H1 (cell line): ENCODE data around the gene PDE4B. TPM values are rescaled to one million over a fixed set of nuclear protein-coding genes. Genes with fewer than 3 reads are reported as not detected.

Source experiments
- CTCF ChIA-PET: fragments of 300-600 bp; sonication (Branson Sonifier 250); formaldehyde crosslinking; loops from one replicate; lab custom pipeline; 2021; ENCODE audit not compliant: partially characterized antibody; lab: Charles Lee
- POLR2A ChIA-PET: fragments of 300-600 bp; sonication (Branson Sonifier 250); formaldehyde crosslinking; loops from one replicate; lab custom pipeline; 2021; ENCODE audit warnings: inconsistent platforms; ENCODE audit not compliant: partially characterized antibody; lab: Charles Lee
- DNase-seq, 2 experiments: peaks; one replicate each; pipeline versions ENCODE4 v3.0.0 to v3.0.0-alpha.2; 2010 to 2022; ENCODE audit warnings: low spot score in 2 of 2, low read depth in 1 of 2, mixed read lengths in 1 of 2
- FAIRE-seq: peaks from 2 replicates; lab custom pipeline; 2011; peaks lifted over from hg19 to GRCh38; lab: Jason Lieb, UNC
- H2AFZ ChIP-seq: 2 replicates; pipeline ENCODE4 v1.8.1; 2012; ENCODE audit warnings: low read length, inconsistent platforms
- H2AK5ac ChIP-seq: 2 replicates; pipeline ENCODE4 v1.6.1; 2013; ENCODE audit warnings: low read depth, low read length
- H2BK120ac ChIP-seq: replicated peaks from 2 replicates; pipeline ENCODE3; 2013; ENCODE audit warnings: low read depth, low read length, inconsistent platforms
- H2BK12ac ChIP-seq: 2 replicates; pipeline ENCODE4 v1.6.1; 2013; ENCODE audit warnings: low read depth, low read length
- H2BK15ac ChIP-seq: 2 replicates; pipeline ENCODE4 v1.6.1; 2013; ENCODE audit warnings: low read length
- H2BK20ac ChIP-seq: 2 replicates; pipeline ENCODE4 v1.6.1; 2013; ENCODE audit warnings: low read length
- H2BK5ac ChIP-seq: 2 replicates; pipeline ENCODE4 v1.6.1; 2013; ENCODE audit warnings: low read depth, low read length
- H3K14ac ChIP-seq: 2 replicates; pipeline ENCODE4 v1.6.1; 2013; ENCODE audit warnings: inconsistent platforms; ENCODE audit not compliant: insufficient read length
- H3K18ac ChIP-seq: 2 replicates; pipeline ENCODE4 v1.6.1; 2013; ENCODE audit warnings: low read length; ENCODE audit errors: extremely low read depth
- H3K23ac ChIP-seq: 2 replicates; pipeline ENCODE4 v1.6.1; 2013; ENCODE audit warnings: inconsistent platforms; ENCODE audit not compliant: insufficient read length
- H3K23me2 ChIP-seq: 2 replicates; pipeline ENCODE4 v1.6.1; 2013; ENCODE audit warnings: low read depth, low read length
- H3K27ac ChIP-seq: 2 replicates; pipeline ENCODE4 v1.6.1; 2011; ENCODE audit warnings: low read depth, low read length, inconsistent platforms
- H3K27me3 ChIP-seq, 4 experiments: replicated peaks in 1 of 4; 1 replicate in 1 of 4; 2 replicates in 3 of 4; pipeline versions ENCODE4 v1.6.1 to v1.8.1; 2011 to 2013; ENCODE audit warnings: low read length in 3 of 4, mild to moderate bottlenecking in 3 of 4, inconsistent platforms in 2 of 4, mixed read lengths in 2 of 4, moderate library complexity in 1 of 4; ENCODE audit not compliant: control insufficient read depth in 3 of 4, insufficient read depth in 3 of 4; ENCODE audit errors: extremely low read depth in 1 of 4
- H3K36me3 ChIP-seq, 4 experiments: 2 replicates each; pipeline versions ENCODE4 v1.6.1 to v1.8.1; 2011 to 2013; ENCODE audit warnings: mild to moderate bottlenecking in 4 of 4, low read length in 3 of 4, moderate library complexity in 2 of 4, control low read depth in 1 of 4, inconsistent platforms in 1 of 4; ENCODE audit not compliant: insufficient read depth in 4 of 4, control insufficient read depth in 2 of 4
- H3K4ac ChIP-seq: replicated peaks from 2 replicates; pipeline ENCODE3; 2013; ENCODE audit warnings: low read length, low read depth, mixed read lengths, inconsistent platforms; ENCODE audit not compliant: insufficient read length
- H3K4me1 ChIP-seq, 4 experiments: replicated peaks in 1 of 4; 1 replicate in 1 of 4; 2 replicates in 3 of 4; pipeline versions ENCODE4 v1.6.1 to v1.8.1; 2011 to 2013; ENCODE audit warnings: low read length in 3 of 4, inconsistent platforms in 2 of 4, mixed read lengths in 1 of 4; ENCODE audit not compliant: insufficient read depth in 4 of 4, control insufficient read depth in 3 of 4
- H3K4me2 ChIP-seq, 2 experiments: 2 replicates each; pipeline versions ENCODE4 v1.6.1 to v1.8.1; 2011 to 2013; ENCODE audit warnings: low read depth in 2 of 2, low read length in 2 of 2, control low read depth in 1 of 2, inconsistent platforms in 1 of 2, mild to moderate bottlenecking in 1 of 2; ENCODE audit not compliant: insufficient read depth in 1 of 2
- H3K4me3 ChIP-seq, 4 experiments: fragments of 200-600, 300-600 bp in 1 of 4; sonication (generic), shearing (Covaris generic), sonication (Bioruptor Twin) in 1 of 4; 2 replicates each; pipeline versions ENCODE4 v1.5.1 to v1.8.1; 2011 to 2016; ENCODE audit warnings: low read length in 4 of 4, low read depth in 3 of 4, control low read depth in 2 of 4, inconsistent platforms in 2 of 4, mild to moderate bottlenecking in 2 of 4, mixed read lengths in 1 of 4, moderate library complexity in 1 of 4; ENCODE audit not compliant: insufficient read depth in 2 of 4; ENCODE audit errors: extremely low read depth in 1 of 4
- H3K56ac ChIP-seq: replicated peaks from 2 replicates; pipeline ENCODE3; 2013; ENCODE audit warnings: low read depth, mild to moderate bottlenecking, mixed read lengths, low read length, inconsistent platforms; ENCODE audit not compliant: insufficient read length
- H3K79me1 ChIP-seq: 2 replicates; pipeline ENCODE4 v1.6.1; 2013; ENCODE audit warnings: low read depth, low read length, control low read depth
- H3K79me2 ChIP-seq, 2 experiments: 2 replicates each; pipeline versions ENCODE4 v1.6.1 to v1.8.1; 2012 to 2013; ENCODE audit warnings: low read length in 2 of 2, mild to moderate bottlenecking in 2 of 2, inconsistent platforms in 1 of 2; ENCODE audit not compliant: insufficient read depth in 2 of 2, control insufficient read depth in 1 of 2
- H3K9ac ChIP-seq, 4 experiments: replicated peaks in 1 of 4; 1 replicate in 1 of 4; 2 replicates in 3 of 4; pipeline versions ENCODE4 v1.6.1 to v1.8.1; 2011 to 2013; ENCODE audit warnings: low read depth in 3 of 4, low read length in 3 of 4, control low read depth in 2 of 4, mild to moderate bottlenecking in 2 of 4, moderate library complexity in 2 of 4, inconsistent platforms in 1 of 4; ENCODE audit errors: extremely low read depth in 1 of 4
- H3K9me3 ChIP-seq, 2 experiments: 2 replicates each; pipeline versions ENCODE4 v1.6.1 to v1.8.1; 2012 to 2013; ENCODE audit warnings: mild to moderate bottlenecking in 2 of 2, moderate library complexity in 2 of 2, control low read depth in 1 of 2, inconsistent platforms in 1 of 2, low read depth in 1 of 2, low read length in 1 of 2, mixed read lengths in 1 of 2; ENCODE audit not compliant: insufficient read depth in 2 of 2
- H4K20me1 ChIP-seq, 2 experiments: replicated peaks in 1 of 2; 2 replicates each; pipeline versions ENCODE3 to v1.8.1; 2011 to 2013; ENCODE audit warnings: inconsistent platforms in 2 of 2, low read length in 2 of 2, mild to moderate bottlenecking in 1 of 2; ENCODE audit not compliant: insufficient read depth in 2 of 2, control insufficient read depth in 1 of 2
- H4K5ac ChIP-seq: 2 replicates; pipeline ENCODE4 v1.6.1; 2013; ENCODE audit warnings: low read length, low read depth, mixed read lengths, inconsistent platforms; ENCODE audit not compliant: insufficient read length
- H4K8ac ChIP-seq: 2 replicates; pipeline ENCODE4 v1.8.0; 2013; ENCODE audit warnings: mild to moderate bottlenecking, moderate library complexity, low read length, inconsistent platforms; ENCODE audit not compliant: insufficient read depth; ENCODE audit errors: extremely low read depth
- H4K91ac ChIP-seq: replicated peaks from 2 replicates; pipeline ENCODE3; 2013; ENCODE audit warnings: low read length, mixed read lengths, inconsistent platforms; ENCODE audit not compliant: insufficient read length
- KDM5A ChIP-seq: fragments of 200-600 bp; IDR thresholded peaks from 2 replicates; pipeline ENCODE4 v1.7.1; 2012; ENCODE audit warnings: mild to moderate bottlenecking, low read length, inconsistent platforms, mixed read lengths
- SUZ12 ChIP-seq: fragments of 200-600 bp; sonication (generic); IDR thresholded peaks from 2 replicates; pipeline ENCODE4 v1.6.1; 2012; ENCODE audit warnings: mild to moderate bottlenecking, inconsistent platforms, low read length, moderate library complexity, mixed read lengths
- WGBS, 2 experiments: shearing (Covaris generic) in 1 of 2; methylation state at CpG; one replicate each; pipeline versions ENCODE4 v1.1.6 to v1.1.7; 2013 to 2015; ENCODE audit warnings: low lambda C conversion rate in 2 of 2, mixed read lengths in 2 of 2, inconsistent platforms in 1 of 2, low coverage in 1 of 2, missing lambda C conversion rate in 1 of 2; ENCODE audit not compliant: insufficient replicate concordance in 2 of 2, insufficient coverage in 1 of 2, insufficient read length in 1 of 2; ENCODE audit errors: extremely low coverage in 1 of 2, missing lambda C conversion rate in 1 of 2; 5-methylcytosine and 5-hydroxymethylcytosine counted together
- polyA plus RNA-seq, 7 experiments: library from polyadenylated mRNA; depleted of rRNA in 3 of 7; stranded (reverse) in 5 of 7; unstranded in 2 of 7; fragments of >200 nt in 5 of 7; fragments of 200-250 nt in 2 of 7; gene quantifications; 1 replicate in 5 of 7; 2 replicates in 1 of 7; 4 replicates in 1 of 7; pipeline versions ENCODE4 v1.2.1 to v1.2.3, GENCODE V29; 2011 to 2013; ENCODE audit warnings: missing spikeins in 2 of 7, mixed read lengths in 2 of 7
- total RNA-seq: library from RNA; stranded (reverse); fragmentation: NEBNext Ultra II Directional; extraction: Animal tissue kit (Norgen Biotek cat#: 25700); gene quantifications from 2 replicates; pipeline ENCODE4 v1.2.1, GENCODE V29; 2021

PDE4B gene
- total and polyA plus RNA-seq, 2 of the 8 experiments (the other 6 are each of a cell fraction or from before 2014, with no cell fraction given), result 5.0 to 15.1 TPM

- H3K27me3 ChIP-seq, result no peaks in the 10 kb centered on the region
- no peak overlapping the region for H4K8ac ChIP-seq
- H3K79me2 ChIP-seq, result no peaks in the 10 kb centered on the region
- no peak overlapping the region for H3K27ac ChIP-seq
- H3K56ac ChIP-seq, result no peak overlapping the region
- DNase-seq (no peak), FAIRE-seq (no peak)
- no peak overlapping the region for H2BK15ac ChIP-seq
- no peak overlapping the region for H2BK5ac ChIP-seq
- H3K14ac ChIP-seq, result no peak overlapping the region
- H4K5ac ChIP-seq, result no peak overlapping the region
- H3K9ac ChIP-seq, result no peak overlapping the region
- H2AFZ ChIP-seq, result no peak overlapping the region
- H2AK5ac ChIP-seq, result no peak overlapping the region
- no peaks in the 10 kb centered on the region for H3K9me3 ChIP-seq
- no peak overlapping the region for H3K4me2 ChIP-seq
- H3K79me1 ChIP-seq, result no peaks in the 10 kb centered on the region
- H3K23me2 ChIP-seq, result no peaks in the 10 kb centered on the region
- no peaks in the 10 kb centered on the region for H3K36me3 ChIP-seq
- no peak overlapping the region for H3K23ac ChIP-seq
- H2BK120ac ChIP-seq, result no peak overlapping the region
- ChIA-PET POLR2A (no interaction called here), CTCF (interaction anchor here (0.6 kb wide), 1 partner anchor 18 kb away, joined by 3 read pairs; no protein-coding TSS in a partner anchor)
- H4K91ac ChIP-seq, result no peak overlapping the region
- no peak overlapping the region for H2BK12ac ChIP-seq
- H2BK20ac ChIP-seq, result no peak overlapping the region
- H3K18ac ChIP-seq, result no peak overlapping the region
- no peak overlapping the region for H3K4me3 ChIP-seq
- no peaks in the 10 kb centered on the region for H3K4me1 ChIP-seq
- H4K20me1 ChIP-seq, result no peaks in the 10 kb centered on the region
- H3K4ac ChIP-seq, result no peak overlapping the region
- 92% methylated on average over 4 of the region's 4 CpGs; no CpG with 5 or more reads in 1 of the 2 experiments for WGBS, 2 experiments
- TF ChIP-seq KDM5A, result no peak
- no peak for TF ChIP-seq SUZ12
Measured at GRCh38 chr1:65773391-65774123, 19.1 kb upstream of the PDE4B start.
